Measurements from ENCODE around the gene ARL4A. TPM values are rescaled to one million over a fixed set of nuclear protein-coding genes. Genes with fewer than 3 reads are reported as not detected.

Gene ARL4A
- total RNA-seq, 4 donors from 2014 or later = 38.5 to 89.7 (median 72.7) TPM

DNA sequence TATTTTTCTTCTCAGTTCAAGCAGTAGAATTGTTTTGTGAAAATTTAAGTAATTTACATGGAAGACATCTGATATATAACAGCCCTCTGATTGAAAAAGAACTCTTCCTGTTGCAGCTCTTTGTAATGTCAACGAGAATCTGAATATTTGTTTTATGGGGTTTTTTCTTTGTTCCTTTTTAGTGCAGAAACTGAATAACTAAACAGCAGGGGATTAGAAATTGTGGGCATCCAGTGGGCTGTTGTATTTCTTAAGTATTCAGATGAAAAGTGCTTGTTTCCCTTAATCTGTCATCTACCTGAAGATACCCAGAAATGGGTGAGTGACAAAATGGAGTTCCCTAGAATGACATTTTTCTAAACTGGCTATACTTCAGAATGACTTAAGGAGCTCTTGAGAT, 7.4 kb downstream of the ARL4A start:
- Histone ChIP-seq H3K9me3 (no peaks in the 10 kb centered on the region), H3K27ac (no peak overlapping the region), H3K36me3 (no peaks in the 10 kb centered on the region), H3K4me3 (no peak overlapping the region), H3K4me1 (no peaks in the 10 kb centered on the region), H3K27me3 (no peaks in the 10 kb centered on the region)
- TF ChIP-seq, protein P1, sequence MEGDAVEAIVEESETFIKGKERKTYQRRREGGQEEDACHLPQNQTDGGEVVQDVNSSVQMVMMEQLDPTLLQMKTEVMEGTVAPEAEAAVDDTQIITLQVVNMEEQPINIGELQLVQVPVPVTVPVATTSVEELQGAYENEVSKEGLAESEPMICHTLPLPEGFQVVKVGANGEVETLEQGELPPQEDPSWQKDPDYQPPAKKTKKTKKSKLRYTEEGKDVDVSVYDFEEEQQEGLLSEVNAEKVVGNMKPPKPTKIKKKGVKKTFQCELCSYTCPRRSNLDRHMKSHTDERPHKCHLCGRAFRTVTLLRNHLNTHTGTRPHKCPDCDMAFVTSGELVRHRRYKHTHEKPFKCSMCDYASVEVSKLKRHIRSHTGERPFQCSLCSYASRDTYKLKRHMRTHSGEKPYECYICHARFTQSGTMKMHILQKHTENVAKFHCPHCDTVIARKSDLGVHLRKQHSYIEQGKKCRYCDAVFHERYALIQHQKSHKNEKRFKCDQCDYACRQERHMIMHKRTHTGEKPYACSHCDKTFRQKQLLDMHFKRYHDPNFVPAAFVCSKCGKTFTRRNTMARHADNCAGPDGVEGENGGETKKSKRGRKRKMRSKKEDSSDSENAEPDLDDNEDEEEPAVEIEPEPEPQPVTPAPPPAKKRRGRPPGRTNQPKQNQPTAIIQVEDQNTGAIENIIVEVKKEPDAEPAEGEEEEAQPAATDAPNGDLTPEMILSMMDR (IDR thresholded peaks at IDR 0.05) = no peak
- no peak for TF ChIP-seq POLR2A (IDR thresholded peaks at IDR 0.05)
- DNase-seq = no peak
- intact Hi-C loops (cut with DNase I; ENCODE audit: low total_unique reads) = no loop called here

DNA sequence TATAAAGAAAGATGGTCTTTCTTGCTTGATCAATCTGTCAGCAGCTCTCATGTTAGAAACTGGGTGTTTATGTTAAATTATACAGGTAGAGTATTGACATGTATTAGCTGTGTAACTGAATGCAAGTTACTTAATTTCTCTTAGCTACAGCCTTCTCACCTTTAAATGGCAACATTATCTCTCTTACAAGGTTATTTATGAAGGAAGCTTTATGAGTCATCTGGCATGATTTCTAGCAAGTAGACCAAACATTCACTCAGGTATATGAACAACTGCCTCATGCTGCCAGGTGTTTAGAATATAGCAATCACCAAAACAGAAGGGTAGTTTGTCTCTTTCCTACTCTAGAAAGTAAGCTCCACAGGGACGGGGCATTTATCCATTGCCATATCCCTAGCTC, 8.5 kb downstream of the ARL4A start:
- intact Hi-C loops (cut with DNase I; ENCODE audit: low total_unique reads) = no loop called here
- Histone ChIP-seq H3K27me3 (no peaks in the 10 kb centered on the region), H3K4me3 (no peak overlapping the region), H3K36me3 (no peaks in the 10 kb centered on the region), H3K27ac (no peak overlapping the region), H3K9me3 (no peaks in the 10 kb centered on the region), H3K4me1 (no peaks in the 10 kb centered on the region)
- TF ChIP-seq, protein P1 (IDR thresholded peaks at IDR 0.05) = no peak
- TF ChIP-seq POLR2A (IDR thresholded peaks at IDR 0.05) = no peak
- no peak for DNase-seq

DNA sequence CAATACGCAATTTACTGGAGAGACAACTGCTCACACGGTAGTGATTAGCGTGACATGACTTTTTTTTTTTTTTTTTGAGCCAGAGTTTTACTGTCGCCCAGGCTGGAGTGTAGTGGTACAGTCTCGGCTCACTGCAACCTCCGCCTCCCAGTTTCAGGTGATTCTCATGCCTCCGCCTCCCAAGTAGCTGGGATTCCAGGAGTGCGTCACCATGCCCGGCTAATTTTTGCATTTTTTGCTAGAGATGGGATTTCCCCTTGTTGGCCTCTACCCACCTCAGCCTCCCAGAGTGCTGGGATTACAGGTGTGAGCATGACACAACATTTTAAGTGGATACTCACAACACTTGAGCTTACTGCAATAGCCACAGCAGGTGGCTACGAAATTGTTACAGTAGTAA, 11.9 kb downstream of the ARL4A start:
- Histone ChIP-seq H3K4me1 (no peaks in the 10 kb centered on the region), H3K27ac (no peak overlapping the region), H3K4me3 (no peak overlapping the region), H3K9me3 (no peaks in the 10 kb centered on the region), H3K27me3 (no peaks in the 10 kb centered on the region), H3K36me3 (no peaks in the 10 kb centered on the region)
- no peak for DNase-seq
- TF ChIP-seq, protein P1 (IDR thresholded peaks at IDR 0.05) = no peak
- no peak for TF ChIP-seq POLR2A (IDR thresholded peaks at IDR 0.05)
- intact Hi-C loops (cut with DNase I; ENCODE audit: low total_unique reads) = no loop called here

DNA sequence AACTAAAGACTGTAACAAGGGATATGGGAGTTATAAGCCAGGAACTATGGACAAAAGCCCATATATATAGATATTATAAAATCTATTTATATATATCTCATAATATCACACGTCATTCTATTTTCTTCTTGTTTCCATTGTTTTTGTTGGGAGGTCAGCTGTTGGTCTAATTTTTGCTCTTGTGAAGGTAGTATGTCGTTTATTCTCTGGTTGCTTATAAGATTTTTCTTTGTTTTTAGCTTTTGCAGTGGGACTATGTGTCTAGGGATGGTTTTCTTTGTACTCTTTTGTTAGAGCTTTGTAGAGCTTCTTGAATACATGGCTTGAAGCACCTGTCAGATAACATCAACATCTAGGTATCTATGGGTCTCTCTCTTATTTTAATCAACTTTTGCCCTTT, 14.0 kb downstream of the ARL4A start:
- no peaks in the 10 kb centered on the region for H3K36me3 ChIP-seq
- TF ChIP-seq POLR2A (IDR thresholded peaks at IDR 0.05) = no peak
- TF ChIP-seq, protein P1 (IDR thresholded peaks at IDR 0.05) = no peak
- no peak overlapping the region for H3K4me3 ChIP-seq
- no peaks in the 10 kb centered on the region for H3K4me1 ChIP-seq
- intact Hi-C loops (cut with DNase I; ENCODE audit: low total_unique reads) = no loop called here
- no peak for DNase-seq
- no peaks in the 10 kb centered on the region for H3K27me3 ChIP-seq
- H3K9me3 ChIP-seq = no peaks in the 10 kb centered on the region
- H3K27ac ChIP-seq = no peak overlapping the region

DNA sequence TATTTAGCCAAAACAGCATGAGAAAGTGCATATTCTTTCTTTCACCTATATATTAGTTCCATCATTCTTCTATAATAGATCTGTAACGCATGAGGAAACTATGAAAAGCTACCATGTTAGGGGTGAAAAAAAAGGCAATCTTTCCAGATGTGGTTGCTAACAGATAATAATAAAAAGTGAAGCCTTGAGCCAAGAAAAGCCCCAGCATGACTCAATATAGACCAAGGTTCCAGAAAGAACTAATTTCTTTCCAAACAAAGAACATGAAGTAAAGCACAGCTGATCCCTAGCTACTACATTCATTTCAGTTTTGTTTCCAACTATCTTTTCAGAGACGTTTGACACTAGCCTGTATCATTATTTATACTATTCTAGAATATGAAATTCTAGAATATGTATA, 16.4 kb downstream of the ARL4A start:
- Histone ChIP-seq H3K27ac (no peak overlapping the region), H3K4me3 (no peak overlapping the region), H3K27me3 (no peaks in the 10 kb centered on the region), H3K4me1 (no peaks in the 10 kb centered on the region), H3K9me3 (no peaks in the 10 kb centered on the region), H3K36me3 (no peaks in the 10 kb centered on the region)
- TF ChIP-seq POLR2A (IDR thresholded peaks at IDR 0.05) = no peak
- TF ChIP-seq, protein P1 (IDR thresholded peaks at IDR 0.05) = no peak
- intact Hi-C loops (cut with DNase I; ENCODE audit: low total_unique reads) = no loop called here
- DNase-seq = no peak
